Endothelial cell of umbilical vein (primary cell): Measurements from ENCODE around the gene BLM. TPM values are rescaled to one million over a fixed set of nuclear protein-coding genes. Genes with fewer than 3 reads are reported as not detected.
"Not testable (repeated sequence)": the region's sequence is repeated elsewhere in the genome, so short reads cannot be mapped to it uniquely, and the experiment has no call there.

Source experiments
- BruUV-seq: library from RNA; stranded (reverse); fragments of 400-500 nt; replicated peaks from 2 replicates; lab custom pipeline; 2021; lab: Mats Ljungman, UMichigan
- CTCF ChIA-PET: fragments of 300-600, 350-600 bp; sonication (Branson Sonifier 250); formaldehyde crosslinking; loops from one replicate; lab custom pipeline; 2021; ENCODE audit warnings: antibody characterized with exemption, inconsistent platforms; lab: Charles Lee
- POLR2A ChIA-PET: fragments of 300-600, 350-600 bp; sonication (Branson Sonifier 250); formaldehyde crosslinking; loops from one replicate; lab custom pipeline; 2021; ENCODE audit warnings: antibody characterized with exemption, inconsistent platforms; lab: Charles Lee
- DNase-seq: peaks from one replicate; pipeline ENCODE4 v3.0.0-alpha.2; 2011; ENCODE audit warnings: low read depth, low spot score
- FAIRE-seq: peaks from 2 replicates; lab custom pipeline; 2011; peaks lifted over from hg19 to GRCh38; lab: Jason Lieb, UNC
- H2AFZ ChIP-seq: 2 replicates; pipeline ENCODE4 v1.6.0; 2012; ENCODE audit warnings: low read depth, low read length, control low read depth, inconsistent platforms
- H3K27ac ChIP-seq: 2 replicates; pipeline ENCODE4 v1.5.1; 2011; ENCODE audit warnings: low read depth, mild to moderate bottlenecking, control low read depth, low read length, moderate library complexity; ENCODE audit not compliant: insufficient read depth
- H3K27me3 ChIP-seq, 2 experiments: 2 replicates each; pipeline versions ENCODE4 v1.6.0 to v1.6.1; 2011; ENCODE audit warnings: low read length in 2 of 2, mixed read lengths in 1 of 2; ENCODE audit not compliant: control insufficient read depth in 2 of 2, insufficient read depth in 2 of 2
- H3K36me3 ChIP-seq, 2 experiments: 2 replicates in 1 of 2; 3 replicates in 1 of 2; pipeline ENCODE4 v1.5.1; 2011; ENCODE audit warnings: low read length in 2 of 2, mild to moderate bottlenecking in 1 of 2, moderate library complexity in 1 of 2; ENCODE audit not compliant: control insufficient read depth in 2 of 2, insufficient read depth in 2 of 2; ENCODE audit errors: extremely low read depth in 1 of 2
- H3K4me1 ChIP-seq: 3 replicates; pipeline ENCODE4 v1.5.1; 2011; ENCODE audit warnings: mild to moderate bottlenecking, low read length; ENCODE audit not compliant: control insufficient read depth, insufficient read depth; ENCODE audit errors: extremely low read depth
- H3K4me2 ChIP-seq: 2 replicates; pipeline ENCODE4 v1.6.1; 2011; ENCODE audit warnings: low read length, control low read depth, mixed read lengths; ENCODE audit not compliant: insufficient read depth
- H3K4me3 ChIP-seq, 3 experiments: fragments of 200-600 bp in 1 of 3; sonication (generic), shearing (Covaris generic) in 1 of 3; replicated peaks in 1 of 3; 2 replicates each; pipeline ENCODE4 v1.5.1; 2011 to 2016; ENCODE audit warnings: control low read depth in 3 of 3, low read length in 3 of 3, mild to moderate bottlenecking in 2 of 3, inconsistent platforms in 1 of 3, low read depth in 1 of 3, moderate library complexity in 1 of 3; ENCODE audit not compliant: insufficient read depth in 1 of 3
- H3K79me2 ChIP-seq: 2 replicates; pipeline ENCODE4 v1.6.0; 2012; ENCODE audit warnings: low read length, inconsistent platforms; ENCODE audit not compliant: control insufficient read depth, insufficient read depth
- H3K9ac ChIP-seq: replicated peaks from 2 replicates; pipeline ENCODE3; 2011; ENCODE audit warnings: low read length, control low read depth; ENCODE audit not compliant: insufficient read depth; ENCODE audit errors: extremely low read depth
- H3K9me1 ChIP-seq: replicated peaks from 3 replicates; pipeline ENCODE4 v1.6.0; 2011; ENCODE audit warnings: mild to moderate bottlenecking, low read length; ENCODE audit not compliant: control insufficient read depth, insufficient read depth; ENCODE audit errors: extremely low read depth
- H3K9me3 ChIP-seq: replicated peaks from 2 replicates; pipeline ENCODE4 v1.5.1; 2012; ENCODE audit warnings: low read length, inconsistent platforms; ENCODE audit not compliant: control insufficient read depth, insufficient read depth
- H4K20me1 ChIP-seq: replicated peaks from 2 replicates; pipeline ENCODE3; 2011; ENCODE audit warnings: mild to moderate bottlenecking, low read length; ENCODE audit not compliant: control insufficient read depth, insufficient read depth; ENCODE audit errors: extremely low read depth
- FOS ChIP-seq: IDR thresholded peaks from 2 replicates; pipeline ENCODE4 v1.6.1; 2011; ENCODE audit warnings: mild to moderate bottlenecking, low read length, moderate library complexity, borderline replicate concordance; ENCODE audit not compliant: insufficient read depth
- JUN ChIP-seq: IDR thresholded peaks from 2 replicates; pipeline ENCODE4 v1.6.1; 2011; ENCODE audit warnings: borderline replicate concordance, low read depth; ENCODE audit not compliant: insufficient read length, insufficient read depth
- POLR2AphosphoS5 ChIP-seq: IDR thresholded peaks from 2 replicates; pipeline ENCODE4 v1.6.1; 2012; ENCODE audit warnings: low read depth, mild to moderate bottlenecking, control low read depth, low read length, moderate library complexity; ENCODE audit not compliant: insufficient read depth
- dilution Hi-C: fragments of 300-500 bp; cut with MboI; formaldehyde crosslinking; loops from one replicate; pipeline ENCODE4 v1.15.0; 2019; ENCODE audit warnings: low sequenced_read_pairs; ENCODE audit not compliant: extremely low pct_ligation_motif_present
- intact Hi-C: fragments of 100-400 bp; cut with micrococcal nuclease; formaldehyde crosslinking; loops from one replicate; pipeline ENCODE4 v1.10.0; 2022
- polyA plus RNA-seq, 4 experiments: library from polyadenylated mRNA; depleted of rRNA in 3 of 4; stranded (reverse) in 3 of 4; unstranded in 1 of 4; fragments of >200 nt; gene quantifications; 2 replicates each; pipeline versions ENCODE4 v1.2.1 to v1.2.3, GENCODE V29; 2011 to 2012; ENCODE audit warnings: missing spikeins in 1 of 4
- total RNA-seq: library from RNA; stranded (reverse); gene quantifications from 2 replicates; pipeline ENCODE4 v1.2.3, GENCODE V29; 2021

Gene BLM
- total and polyA plus RNA-seq, 2 donors (not counting 3 experiments of a cell fraction or from before 2014, with no cell fraction given), result 3.8 to 17.3 TPM

DNA sequence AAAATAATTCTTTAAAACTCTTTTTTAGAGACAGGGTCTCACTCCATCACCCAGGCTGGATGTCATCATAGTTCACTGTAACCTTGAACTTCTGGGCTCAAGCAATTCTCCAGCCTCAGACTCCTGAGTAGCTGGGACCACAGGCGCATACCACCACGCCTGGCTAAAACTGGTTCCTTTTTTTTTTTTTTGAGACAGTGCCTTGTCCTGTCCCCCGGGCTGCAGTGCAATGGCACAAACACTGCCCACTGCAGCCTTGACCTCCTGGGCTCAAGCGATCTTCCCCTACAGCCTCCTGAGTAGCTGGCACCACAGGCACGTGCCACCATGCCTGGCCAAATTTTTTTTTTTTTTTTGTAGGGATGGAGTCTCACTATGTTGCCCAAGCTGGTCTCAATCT, 127.5 kb downstream of the BLM start:
- no peak for TF ChIP-seq JUN
- Histone ChIP-seq H3K4me1 (no peaks in the 10 kb centered on the region), H3K9me3 (no peaks in the 10 kb centered on the region), H3K27me3 (no peaks in the 10 kb centered on the region), H3K79me2 (no peaks in the 10 kb centered on the region), H3K36me3 (no peaks in the 10 kb centered on the region), H2AFZ (no peak overlapping the region), H3K4me3 (no peak overlapping the region), H3K4me2 (no peak overlapping the region), H3K27ac (no peak overlapping the region), H3K9me1 (no peaks in the 10 kb centered on the region), H4K20me1 (no peaks in the 10 kb centered on the region), H3K9ac (no peak overlapping the region)
- ChIA-PET CTCF (interaction anchor here (0.7 to 1.0 kb wide), 2 partner anchors 15 to 219 kb away, joined by 3 read pairs; no protein-coding TSS in a partner anchor), POLR2A (no interaction called here)
- intact Hi-C loops, result no loop called here
- no peak for DNase-seq
- no peak for FAIRE-seq
- BruUV-seq, result no TSS peak
- dilution Hi-C loops, result no loop called here

DNA sequence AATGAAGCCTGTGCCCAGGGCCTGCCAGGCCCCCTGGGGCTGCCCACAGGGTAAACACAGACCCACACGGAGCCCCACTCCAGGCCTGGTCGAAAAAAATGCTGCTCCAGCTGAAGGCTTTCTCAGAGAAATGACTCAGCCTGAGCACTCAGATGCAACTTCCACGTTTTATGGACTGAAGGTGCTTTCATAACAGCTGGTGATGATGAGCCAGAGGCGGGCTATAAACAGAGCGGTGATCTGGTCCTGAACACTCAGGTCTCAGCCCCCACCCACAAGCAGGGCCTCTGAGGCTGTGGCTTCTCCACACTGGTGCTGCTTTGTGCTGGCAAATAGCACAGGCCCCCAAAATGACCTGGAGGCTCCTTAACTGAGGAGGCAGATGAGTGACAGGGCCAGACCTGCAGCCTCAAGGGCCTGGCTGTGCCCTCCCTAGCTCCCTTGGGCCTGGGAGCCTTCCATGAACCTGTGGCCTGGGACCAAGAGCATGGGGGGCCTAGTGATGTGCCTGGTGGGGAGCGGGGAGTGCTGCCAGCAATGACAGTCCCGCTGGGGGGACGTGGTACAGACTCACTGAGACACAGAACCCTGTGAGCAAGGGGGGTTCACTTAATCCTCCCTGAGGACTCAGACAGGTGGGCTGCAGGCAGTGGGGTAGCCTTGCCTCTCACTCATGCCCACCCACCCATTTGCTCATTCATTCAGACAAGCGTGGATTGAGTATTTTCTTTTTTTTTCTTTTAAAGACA, 128.2 kb downstream of the BLM start:
- Histone ChIP-seq H3K4me2 (no peak overlapping the region), H3K27me3 (no peaks in the 10 kb centered on the region), H2AFZ (no peak overlapping the region), H3K4me3 (no peak overlapping the region), H4K20me1 (no peaks in the 10 kb centered on the region), H3K9me3 (no peaks in the 10 kb centered on the region), H3K9ac (no peak overlapping the region), H3K36me3 (no peaks in the 10 kb centered on the region), H3K27ac (no peak overlapping the region), H3K4me1 (no peaks in the 10 kb centered on the region), H3K79me2 (no peaks in the 10 kb centered on the region), H3K9me1 (no peaks in the 10 kb centered on the region)
- no TSS peak for BruUV-seq
- FAIRE-seq (no peak), DNase-seq (no peak)
- intact Hi-C loops, result no loop called here
- dilution Hi-C loops, result no loop called here
- TF ChIP-seq POLR2AphosphoS5, result no peak
- peak; percentile 34 for TF ChIP-seq FOS
- ChIA-PET POLR2A (no interaction called here), CTCF (interaction anchor here (1.0 kb wide), 1 partner anchor 14 kb away, joined by 3 read pairs; no protein-coding TSS in a partner anchor)

DNA sequence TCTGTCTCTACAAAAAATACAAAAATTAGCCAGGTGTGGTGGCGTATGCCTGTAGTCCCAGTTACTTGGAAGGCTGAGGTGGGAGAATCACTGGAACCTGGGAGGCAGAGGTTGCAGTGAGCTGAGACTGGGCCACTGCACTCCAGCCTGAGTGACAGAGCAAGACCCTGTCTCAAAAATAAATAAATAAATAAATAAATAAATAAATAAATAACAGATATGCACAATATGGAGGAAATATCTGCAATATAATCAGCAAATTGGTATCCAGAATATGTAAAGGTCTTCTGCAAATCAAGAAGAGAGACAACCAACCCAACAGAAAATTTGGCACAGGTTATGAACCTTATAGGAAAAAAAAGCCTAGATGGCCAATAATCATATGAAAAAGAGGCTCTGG, 132.3 kb downstream of the BLM start:
- H3K9me1 ChIP-seq, H3K9ac ChIP-seq, BruUV-seq, H3K27ac ChIP-seq, intact Hi-C loops, H2AFZ ChIP-seq, dilution Hi-C loops, H4K20me1 ChIP-seq, FAIRE-seq, H3K9me3 ChIP-seq, H3K4me1 ChIP-seq, H3K27me3 ChIP-seq, DNase-seq, POLR2A ChIA-PET, H3K36me3 ChIP-seq, CTCF ChIA-PET, H3K4me3 ChIP-seq, H3K79me2 ChIP-seq, H3K4me2 ChIP-seq: not testable (repeated sequence)
